VCaP (cell line): Measurements from ENCODE around the gene PCDHGB4.
A peak's percentile ranks its signal among the peaks of the same experiment; 100 is the strongest.

Source experiments
- H3K27ac ChIP-seq: fragments of 450-650 bp; 2 replicates; pipeline ENCODE4 v1.5.1; 2017
- TF ChIP-seq, protein P1 (sequence below): fragments of 450-650 bp; conservative IDR thresholded peaks from 2 replicates; pipeline ENCODE4 v1.5.1; 2017; ENCODE audit warnings: mild to moderate bottlenecking, moderate library complexity

The PCDHGB4 gene

DNA sequence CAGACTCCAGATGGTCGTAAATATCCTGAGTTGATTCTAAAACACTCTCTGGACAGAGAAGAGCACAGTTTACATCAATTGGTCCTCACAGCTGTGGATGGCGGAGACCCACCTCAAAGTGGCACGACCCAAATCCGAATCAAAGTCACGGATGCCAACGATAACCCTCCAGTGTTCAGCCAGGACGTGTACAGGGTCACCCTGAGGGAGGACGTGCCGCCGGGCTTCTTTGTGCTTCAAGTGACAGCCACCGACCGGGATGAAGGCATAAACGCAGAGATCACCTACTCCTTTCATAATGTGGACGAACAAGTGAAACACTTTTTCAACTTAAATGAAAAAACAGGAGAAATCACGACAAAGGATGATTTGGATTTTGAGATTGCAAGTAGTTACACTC is 26.8 kb upstream of the PCDHGB4 start:
- peak overlapping the region; percentile 65 for H3K27ac ChIP-seq
- TF ChIP-seq, protein P1, sequence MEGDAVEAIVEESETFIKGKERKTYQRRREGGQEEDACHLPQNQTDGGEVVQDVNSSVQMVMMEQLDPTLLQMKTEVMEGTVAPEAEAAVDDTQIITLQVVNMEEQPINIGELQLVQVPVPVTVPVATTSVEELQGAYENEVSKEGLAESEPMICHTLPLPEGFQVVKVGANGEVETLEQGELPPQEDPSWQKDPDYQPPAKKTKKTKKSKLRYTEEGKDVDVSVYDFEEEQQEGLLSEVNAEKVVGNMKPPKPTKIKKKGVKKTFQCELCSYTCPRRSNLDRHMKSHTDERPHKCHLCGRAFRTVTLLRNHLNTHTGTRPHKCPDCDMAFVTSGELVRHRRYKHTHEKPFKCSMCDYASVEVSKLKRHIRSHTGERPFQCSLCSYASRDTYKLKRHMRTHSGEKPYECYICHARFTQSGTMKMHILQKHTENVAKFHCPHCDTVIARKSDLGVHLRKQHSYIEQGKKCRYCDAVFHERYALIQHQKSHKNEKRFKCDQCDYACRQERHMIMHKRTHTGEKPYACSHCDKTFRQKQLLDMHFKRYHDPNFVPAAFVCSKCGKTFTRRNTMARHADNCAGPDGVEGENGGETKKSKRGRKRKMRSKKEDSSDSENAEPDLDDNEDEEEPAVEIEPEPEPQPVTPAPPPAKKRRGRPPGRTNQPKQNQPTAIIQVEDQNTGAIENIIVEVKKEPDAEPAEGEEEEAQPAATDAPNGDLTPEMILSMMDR: no peak

DNA sequence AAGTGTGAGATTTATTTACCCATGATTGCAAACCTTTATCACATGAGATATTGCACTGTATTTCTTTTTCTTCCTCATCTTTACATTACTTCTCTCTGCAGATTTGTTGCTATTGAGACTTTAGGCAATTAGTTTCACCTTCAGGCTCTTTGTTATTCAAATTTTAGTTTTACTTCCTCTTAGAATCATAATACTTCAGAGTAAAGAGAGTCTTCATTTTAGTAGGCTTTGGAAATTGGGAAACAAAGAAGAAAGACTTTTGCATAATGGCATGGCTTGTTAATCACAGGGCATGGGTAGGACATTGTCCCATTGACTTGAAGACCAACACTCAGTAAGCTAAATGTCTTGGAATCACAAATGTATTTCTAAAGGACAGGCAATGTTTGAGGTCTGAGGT is 24.8 kb upstream of the PCDHGB4 start:
- TF ChIP-seq, protein P1: no peak
- H3K27ac ChIP-seq: peak overlapping the region; percentile 34; the same call in 1 of the 2 replicates

DNA sequence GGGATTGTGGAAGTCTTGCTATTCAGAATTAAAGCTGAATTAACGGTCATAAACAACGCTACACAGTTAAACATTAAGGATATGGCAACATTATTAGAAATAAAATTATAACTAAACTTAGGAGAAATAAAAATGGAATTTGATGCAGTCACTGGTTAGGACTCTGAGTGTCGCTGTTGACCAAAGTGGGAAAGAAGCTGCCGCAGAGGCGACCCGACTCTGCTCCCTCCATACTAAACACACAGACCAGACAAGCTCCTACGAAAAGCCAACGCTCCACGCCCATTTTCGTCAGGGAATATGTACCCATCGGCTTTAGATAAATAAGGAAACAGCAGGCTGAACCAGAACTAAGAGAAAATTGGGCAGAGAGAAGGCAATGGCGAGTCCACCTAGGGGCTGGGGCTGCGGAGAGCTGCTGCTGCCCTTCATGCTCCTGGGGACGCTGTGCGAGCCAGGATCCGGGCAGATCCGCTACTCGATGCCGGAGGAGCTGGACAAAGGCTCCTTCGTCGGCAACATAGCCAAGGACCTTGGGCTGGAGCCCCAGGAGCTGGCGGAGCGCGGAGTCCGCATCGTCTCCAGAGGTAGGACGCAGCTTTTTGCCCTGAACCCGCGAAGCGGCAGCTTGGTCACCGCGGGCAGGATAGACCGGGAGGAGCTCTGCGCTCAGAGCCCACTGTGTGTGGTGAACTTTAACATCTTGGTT is 23.4 kb upstream of the PCDHGB4 start, which contains the start of gene PCDHGA5:
PCDHGA5 (plus strand) TSS at position 211 of the 709 bp plus-strand sequence; CDS start at position 380, 169 bp downstream.
- TF ChIP-seq, protein P1: no peak
- H3K27ac ChIP-seq: peak within 1 kb of the TSS; percentile 34

DNA sequence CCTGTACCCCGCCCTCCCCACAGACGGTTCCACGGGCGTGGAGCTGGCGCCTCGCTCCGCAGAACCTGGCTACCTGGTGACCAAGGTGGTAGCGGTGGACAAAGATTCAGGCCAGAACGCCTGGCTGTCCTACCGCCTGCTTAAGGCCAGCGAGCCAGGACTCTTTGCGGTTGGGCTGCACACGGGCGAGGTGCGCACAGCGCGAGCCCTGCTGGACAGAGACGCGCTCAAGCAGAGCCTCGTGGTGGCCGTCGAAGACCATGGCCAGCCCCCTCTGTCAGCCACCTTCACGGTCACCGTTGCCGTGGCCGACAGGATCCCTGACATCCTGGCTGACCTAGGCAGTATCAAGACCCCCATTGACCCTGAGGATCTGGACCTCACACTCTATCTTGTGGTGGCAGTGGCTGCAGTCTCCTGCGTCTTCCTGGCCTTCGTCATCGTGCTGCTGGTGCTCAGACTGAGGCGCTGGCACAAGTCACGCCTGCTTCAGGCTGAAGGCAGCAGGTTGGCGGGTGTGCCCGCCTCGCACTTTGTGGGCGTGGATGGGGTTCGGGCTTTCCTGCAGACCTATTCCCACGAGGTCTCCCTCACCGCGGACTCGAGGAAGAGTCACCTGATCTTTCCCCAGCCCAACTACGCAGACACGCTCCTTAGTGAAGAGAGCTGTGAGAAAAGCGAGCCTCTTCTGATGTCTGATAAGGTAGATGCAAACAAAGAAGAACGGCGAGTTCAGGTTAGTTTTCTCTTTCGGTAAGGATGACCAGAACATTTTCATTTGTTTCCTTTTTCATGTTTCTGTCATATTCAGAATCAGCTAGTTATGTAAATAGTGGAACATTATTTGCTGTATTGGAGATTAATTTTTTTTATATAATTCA is 21.2 kb upstream of the PCDHGB4 start:
- TF ChIP-seq, protein P1: no peak
- H3K27ac ChIP-seq: peak overlapping the region; percentile 67

DNA sequence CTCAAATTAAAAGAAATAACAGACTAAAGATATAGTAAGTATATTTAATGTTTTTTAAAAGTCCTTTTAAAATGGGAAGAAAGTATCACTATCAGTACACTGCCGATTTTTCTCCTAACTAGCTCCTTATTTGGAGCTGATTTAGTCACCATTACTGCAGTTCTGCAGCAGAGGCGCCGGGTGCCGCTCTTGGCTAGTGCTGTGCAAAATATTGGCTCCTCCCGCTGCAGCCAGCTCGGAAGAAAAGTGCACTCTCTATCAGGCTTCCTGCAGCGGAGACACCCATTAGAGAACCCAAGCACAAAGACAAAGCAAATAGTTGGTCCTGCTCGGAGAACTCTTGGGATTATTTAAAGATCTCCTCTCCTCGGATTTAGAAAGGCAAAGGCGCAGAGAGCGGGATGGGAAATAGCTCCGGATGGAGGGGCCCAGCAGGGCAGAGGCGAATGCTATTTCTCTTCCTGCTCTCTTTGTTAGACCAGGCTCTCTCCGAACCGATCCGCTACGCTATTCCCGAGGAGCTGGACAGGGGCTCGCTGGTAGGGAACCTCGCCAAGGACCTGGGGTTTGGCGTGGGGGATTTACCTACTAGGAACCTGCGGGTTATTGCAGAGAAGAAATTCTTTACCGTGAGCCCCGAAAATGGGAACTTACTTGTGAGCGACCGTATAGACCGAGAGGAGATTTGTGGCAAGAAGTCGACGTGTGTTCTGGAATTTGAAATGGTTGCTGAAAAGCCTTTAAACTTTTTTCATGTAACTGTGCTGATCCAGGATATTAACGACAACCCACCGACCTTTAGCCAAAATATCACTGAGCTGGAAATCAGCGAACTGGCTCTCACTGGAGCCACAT is 17.3 kb upstream of the PCDHGB4 start, which contains the start of gene PCDHGB3:
PCDHGB3 (plus strand) TSS at position 249 of the 855 bp plus-strand sequence; CDS start at position 402, 153 bp downstream.
- TF ChIP-seq, protein P1: no peak
- no peak within 1 kb of the TSS for H3K27ac ChIP-seq

DNA sequence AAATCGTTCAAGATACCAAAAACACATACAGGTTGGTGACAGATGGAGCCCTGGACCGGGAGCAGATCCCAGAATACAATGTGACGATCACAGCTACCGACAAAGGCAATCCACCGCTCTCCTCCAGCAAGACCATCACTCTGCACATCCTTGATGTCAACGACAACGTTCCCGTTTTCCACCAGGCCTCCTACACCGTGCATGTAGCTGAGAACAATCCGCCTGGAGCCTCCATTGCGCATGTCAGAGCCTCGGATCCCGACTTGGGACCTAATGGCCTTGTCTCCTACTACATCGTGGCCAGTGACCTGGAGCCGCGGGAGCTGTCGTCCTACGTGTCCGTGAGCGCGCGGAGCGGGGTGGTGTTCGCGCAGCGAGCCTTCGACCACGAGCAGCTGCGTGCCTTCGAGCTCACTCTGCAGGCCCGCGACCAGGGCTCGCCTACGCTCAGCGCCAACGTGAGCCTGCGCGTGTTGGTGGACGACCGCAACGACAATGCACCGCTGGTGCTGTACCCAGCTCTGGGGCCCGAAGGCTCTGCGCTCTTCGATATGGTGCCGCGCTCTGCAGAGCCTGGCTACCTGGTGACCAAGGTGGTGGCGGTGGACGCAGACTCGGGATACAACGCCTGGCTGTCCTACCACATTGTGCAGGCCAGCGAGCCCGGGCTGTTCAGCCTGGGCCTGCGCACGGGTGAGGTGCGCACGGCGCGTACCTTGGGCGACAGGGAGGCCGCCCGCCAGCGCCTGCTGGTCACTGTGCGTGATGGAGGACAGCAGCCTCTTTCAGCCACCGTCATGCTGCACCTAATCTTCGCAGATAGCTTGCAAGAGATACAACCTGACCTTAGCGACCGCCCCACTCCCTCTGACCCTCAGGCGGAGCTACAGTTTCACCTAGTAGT is 15.7 kb upstream of the PCDHGB4 start:
- TF ChIP-seq, protein P1: no peak
- H3K27ac ChIP-seq: no peak overlapping the region
